Measurements from ENCODE around the gene SLC34A3.

SLC34A3 gene

GRCh38 chr9:137230705-137231371 lies at the start of gene SLC34A3:
Gene SLC34A3, plus strand, starts transcription at chr9:137230901. Its CDS starts 802 bp downstream, at chr9:137231703.
- no peak for DNase-seq

- no peak for DNase-seq
These were observed 49.0 kb upstream of the SLC34A3 start for GRCh38 chr9:137181680-137182079.

- no peak for DNase-seq
These were observed 47.9 kb upstream of the SLC34A3 start for GRCh38 chr9:137182836-137183235.

- DNase-seq: no peak
These were observed 46.6 kb upstream of the SLC34A3 start for GRCh38 chr9:137183980-137184595.

GRCh38 chr9:137184881-137185660 lies 45.6 kb upstream of the SLC34A3 start:
- DNase-seq: no peak

- DNase-seq: no peak
These were observed 44.8 kb upstream of the SLC34A3 start for GRCh38 chr9:137185921-137186320.

- DNase-seq: no peak
These were observed 44.3 kb upstream of the SLC34A3 start for GRCh38 chr9:137186385-137186784.

GRCh38 chr9:137187386-137187785 lies 43.3 kb upstream of the SLC34A3 start:
- DNase-seq: no peak

GRCh38 chr9:137188086-137188489 lies 42.6 kb upstream of the SLC34A3 start:
- DNase-seq: no peak

- peak; percentile 58 for DNase-seq
These were observed 42.0 kb upstream of the SLC34A3 start, which contains the start of the genes ANAPC2 and SSNA1 for GRCh38 chr9:137188490-137189296. Gene ANAPC2, minus strand, starts transcription at chr9:137188560. Its CDS starts 28 bp downstream, at chr9:137188532. Gene SSNA1, plus strand, starts transcription at chr9:137188676. Its CDS starts 51 bp downstream, at chr9:137188727.

- no peak for DNase-seq
These were observed 41.1 kb upstream of the SLC34A3 start for GRCh38 chr9:137189297-137190295.

- no peak for DNase-seq
These were observed 40.3 kb upstream of the SLC34A3 start for GRCh38 chr9:137190315-137190856.

GRCh38 chr9:137191245-137191644 lies 39.5 kb upstream of the SLC34A3 start:
- no peak for DNase-seq

GRCh38 chr9:137191691-137192447 lies 38.8 kb upstream of the SLC34A3 start:
- no peak for DNase-seq

GRCh38 chr9:137192448-137192780 lies 38.3 kb upstream of the SLC34A3 start:
- DNase-seq: no peak

- no peak for DNase-seq
These were observed 37.8 kb upstream of the SLC34A3 start for GRCh38 chr9:137192859-137193258.

- DNase-seq: no peak
These were observed 36.9 kb upstream of the SLC34A3 start for GRCh38 chr9:137193771-137194170.

- no peak for DNase-seq
These were observed 36.3 kb upstream of the SLC34A3 start for GRCh38 chr9:137194388-137194787.

- DNase-seq: peak; percentile 22
These were observed 35.8 kb upstream of the SLC34A3 start for GRCh38 chr9:137194909-137195308.

GRCh38 chr9:137195525-137196220 lies 35.0 kb upstream of the SLC34A3 start:
- DNase-seq: peak; percentile 75

Data from NCI-H1436 treated with DMSO at 0.1 percent for 48 hours (cell line).